ENCODE results near the gene PRKAR2B. TPM values are rescaled to one million over a fixed set of nuclear protein-coding genes. Genes with fewer than 3 reads are reported as not detected.
"Not testable (repeated sequence)": the region's sequence is repeated elsewhere in the genome, so short reads cannot be mapped to it uniquely, and the experiment has no call there.

The PRKAR2B gene
- total and polyA plus RNA-seq, 3 experiments from 2014 or later = 0.93 to 1.2 (median 1.1) TPM

DNA sequence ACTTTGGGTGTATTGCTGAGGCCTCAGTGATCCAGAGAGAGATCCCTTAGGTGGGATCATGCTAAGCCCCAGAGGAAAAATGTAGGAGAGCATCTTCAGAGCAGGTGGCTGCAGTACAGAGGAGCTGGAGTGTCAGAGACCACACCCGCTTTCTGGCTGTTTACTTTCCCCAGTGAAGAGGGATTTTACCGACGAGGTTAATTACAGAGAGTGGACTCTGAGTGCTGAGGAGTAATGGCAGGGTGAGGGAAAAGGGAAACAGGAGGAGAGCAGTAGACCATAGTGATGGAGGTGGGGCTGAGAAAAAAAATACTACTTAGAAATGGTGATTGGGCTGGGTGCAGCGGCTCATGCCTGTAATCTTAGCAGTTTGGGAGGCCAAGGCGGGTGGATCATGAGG, 81.0 kb downstream of the PRKAR2B start:
- H3K9me3 ChIP-seq (ENCODE audit: low read length) = no peaks in the 10 kb centered on the region
- H3K27me3 Mint-ChIP-seq = no peaks in the 10 kb centered on the region
- H3K4me1 Mint-ChIP-seq = peaks cover 17 to 21% (median 19%) of the 10 kb centered on the region in 3 donors
- POLR2A ChIA-PET = interaction anchor here (1.8 kb wide), 1 partner anchor 43 kb away, joined by 28 read pairs; the partner anchor contains the start of gene HBP1
- no peak for DNase-seq
- peak overlapping the region; percentile 71 to 94 (median 82) for H3K4me3 Mint-ChIP-seq
- H3K36me3 Mint-ChIP-seq = peaks cover 0 to 2% (median 0%) of the 10 kb centered on the region in 3 donors
- no peak overlapping the region for H3K4me3 ChIP-seq (ENCODE audit: low read length)
- CTCF ChIA-PET = no interaction called here
- no peak overlapping the region for H3K27ac ChIP-seq (ENCODE audit: low read depth, low read length)
- no peaks in the 10 kb centered on the region for H3K27me3 ChIP-seq (ENCODE audit: insufficient read depth, low read length, poor library complexity, severe bottlenecking)
- H3K4me1 ChIP-seq (ENCODE audit: insufficient read depth, low read length) = peaks cover 15% of the 10 kb centered on the region
- no peaks in the 10 kb centered on the region for H3K9me3 Mint-ChIP-seq
- H3K27ac Mint-ChIP-seq = peak overlapping the region; percentile 81 to 93 (median 88)
- H3K36me3 ChIP-seq (ENCODE audit: insufficient read depth, low read length) = no peaks in the 10 kb centered on the region

DNA sequence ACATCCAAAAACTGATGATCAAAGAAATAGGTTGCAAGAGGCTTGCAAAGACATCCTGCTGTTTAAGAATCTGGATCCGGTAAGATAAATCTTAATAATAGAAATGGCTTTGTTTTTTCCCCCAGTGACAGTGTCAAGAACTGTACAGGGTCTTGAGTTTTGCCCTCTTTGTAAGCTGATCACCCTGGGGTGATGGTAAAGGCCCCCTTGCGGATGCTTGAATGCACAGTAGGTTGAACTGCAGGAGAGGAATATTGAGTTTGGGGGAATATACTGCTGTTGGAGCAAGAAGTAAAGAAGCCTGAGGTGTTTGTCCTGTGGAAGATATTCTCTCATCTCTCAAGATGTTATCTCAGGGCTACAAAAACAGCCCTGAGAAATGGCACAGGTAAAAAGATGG, 83.7 kb downstream of the PRKAR2B start:
- H3K9me3 Mint-ChIP-seq = no peaks in the 10 kb centered on the region
- Histone ChIP-seq H3K4me1 (ENCODE audit: insufficient read depth, low read length) (peaks cover 15% of the 10 kb centered on the region), H3K36me3 (ENCODE audit: insufficient read depth, low read length) (no peaks in the 10 kb centered on the region), H3K9me3 (ENCODE audit: low read length) (no peaks in the 10 kb centered on the region), H3K4me3 (ENCODE audit: low read length) (no peak overlapping the region), H3K27ac (ENCODE audit: low read depth, low read length) (no peak overlapping the region), H3K27me3 (ENCODE audit: insufficient read depth, low read length, poor library complexity, severe bottlenecking) (no peaks in the 10 kb centered on the region)
- CTCF ChIA-PET = no interaction called here
- peaks cover 17 to 21% (median 19%) of the 10 kb centered on the region in 3 donors for H3K4me1 Mint-ChIP-seq
- DNase-seq = no peak
- POLR2A ChIA-PET = no interaction called here
- H3K27me3 Mint-ChIP-seq = no peaks in the 10 kb centered on the region
- H3K36me3 Mint-ChIP-seq = peaks cover 0 to 2% (median 0%) of the 10 kb centered on the region in 3 donors
- H3K4me3 Mint-ChIP-seq = no peak overlapping the region
- peak overlapping the region in 3 of 8 donors; percentile 8 to 61 (median 43) for H3K27ac Mint-ChIP-seq

GRCh38 chr7:107128748-107129147, 84.2 kb downstream of the PRKAR2B start:
- ChIA-PET POLR2A (no interaction called here), CTCF (no interaction called here)
- no peaks in the 10 kb centered on the region for H3K36me3 ChIP-seq (ENCODE audit: insufficient read depth, low read length)
- H3K4me3 Mint-ChIP-seq = no peak overlapping the region
- H3K4me3 ChIP-seq (ENCODE audit: low read length) = no peak overlapping the region
- no peaks in the 10 kb centered on the region for H3K9me3 Mint-ChIP-seq
- H3K9me3 ChIP-seq (ENCODE audit: low read length) = no peaks in the 10 kb centered on the region
- H3K36me3 Mint-ChIP-seq = peaks cover 0 to 2% (median 0%) of the 10 kb centered on the region in 3 donors
- DNase-seq = no peak
- no peaks in the 10 kb centered on the region for H3K27me3 Mint-ChIP-seq
- peak overlapping the region in 2 of 8 donors; percentile 43 to 59 for H3K27ac Mint-ChIP-seq
- peaks cover 17 to 21% (median 19%) of the 10 kb centered on the region in 3 donors for H3K4me1 Mint-ChIP-seq
- H3K27me3 ChIP-seq (ENCODE audit: insufficient read depth, low read length, poor library complexity, severe bottlenecking) = no peaks in the 10 kb centered on the region
- no peak overlapping the region for H3K27ac ChIP-seq (ENCODE audit: low read depth, low read length)
- H3K4me1 ChIP-seq (ENCODE audit: insufficient read depth, low read length) = peaks cover 15% of the 10 kb centered on the region

- peaks cover 0 to 2% (median 0%) of the 10 kb centered on the region in 3 donors for H3K36me3 Mint-ChIP-seq
- H3K4me1 ChIP-seq (ENCODE audit: insufficient read depth, low read length) = peaks cover 12% of the 10 kb centered on the region
- ChIA-PET CTCF (interaction anchor here (0.6 to 1.3 kb wide), 3 partner anchors 18 to 38 kb away, joined by 3 to 5 read pairs (median 3); no protein-coding TSS in a partner anchor), POLR2A (no interaction called here)
- H3K27me3 Mint-ChIP-seq = no peaks in the 10 kb centered on the region
- H3K27me3 ChIP-seq (ENCODE audit: insufficient read depth, low read length, poor library complexity, severe bottlenecking) = no peaks in the 10 kb centered on the region
- no peak for DNase-seq
- H3K4me1 Mint-ChIP-seq = peaks cover 12 to 14% (median 14%) of the 10 kb centered on the region in 3 donors
- no peak overlapping the region for H3K27ac Mint-ChIP-seq
- H3K9me3 ChIP-seq (ENCODE audit: low read length) = no peaks in the 10 kb centered on the region
- H3K4me3 ChIP-seq (ENCODE audit: low read length) = no peak overlapping the region
- H3K36me3 ChIP-seq (ENCODE audit: insufficient read depth, low read length) = no peaks in the 10 kb centered on the region
- no peak overlapping the region for H3K4me3 Mint-ChIP-seq
- H3K27ac ChIP-seq (ENCODE audit: low read depth, low read length) = no peak overlapping the region
- no peaks in the 10 kb centered on the region for H3K9me3 Mint-ChIP-seq
Observed at GRCh38 chr7:107130487-107131220, 86.1 kb downstream of the PRKAR2B start.

DNA sequence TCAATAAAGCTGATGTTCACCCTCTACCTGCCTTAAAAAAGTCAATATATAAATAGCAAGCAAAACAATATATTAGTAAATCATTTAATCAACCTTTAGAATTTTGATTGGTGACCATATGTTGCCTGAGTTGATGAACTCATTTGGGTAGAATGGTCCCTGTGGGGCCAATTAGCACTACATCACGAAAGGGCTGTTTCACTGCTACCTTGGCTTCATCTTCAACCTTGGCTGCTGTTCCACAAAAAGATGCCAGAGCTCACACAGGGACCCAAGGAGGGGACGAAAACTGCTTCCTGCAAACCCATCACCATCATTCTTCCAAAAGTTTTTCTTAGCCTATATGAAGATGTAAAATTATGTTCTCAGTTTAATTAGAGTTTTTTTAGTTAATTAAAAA, 88.9 kb downstream of the PRKAR2B start:
- Histone ChIP-seq H3K4me1 (ENCODE audit: insufficient read depth, low read length) (no peaks in the 10 kb centered on the region), H3K4me3 (ENCODE audit: low read length) (no peak overlapping the region), H3K27me3 (ENCODE audit: insufficient read depth, low read length, poor library complexity, severe bottlenecking) (no peaks in the 10 kb centered on the region), H3K27ac (ENCODE audit: low read depth, low read length) (no peak overlapping the region), H3K36me3 (ENCODE audit: insufficient read depth, low read length) (no peaks in the 10 kb centered on the region), H3K9me3 (ENCODE audit: low read length) (no peaks in the 10 kb centered on the region)
- H3K4me3 Mint-ChIP-seq = no peak overlapping the region
- H3K9me3 Mint-ChIP-seq = no peaks in the 10 kb centered on the region
- no peaks in the 10 kb centered on the region for H3K27me3 Mint-ChIP-seq
- no peaks in the 10 kb centered on the region for H3K36me3 Mint-ChIP-seq
- no peak for DNase-seq
- CTCF ChIA-PET = no interaction called here
- POLR2A ChIA-PET = no interaction called here
- no peak overlapping the region for H3K27ac Mint-ChIP-seq
- H3K4me1 Mint-ChIP-seq = no peaks in the 10 kb centered on the region

DNA sequence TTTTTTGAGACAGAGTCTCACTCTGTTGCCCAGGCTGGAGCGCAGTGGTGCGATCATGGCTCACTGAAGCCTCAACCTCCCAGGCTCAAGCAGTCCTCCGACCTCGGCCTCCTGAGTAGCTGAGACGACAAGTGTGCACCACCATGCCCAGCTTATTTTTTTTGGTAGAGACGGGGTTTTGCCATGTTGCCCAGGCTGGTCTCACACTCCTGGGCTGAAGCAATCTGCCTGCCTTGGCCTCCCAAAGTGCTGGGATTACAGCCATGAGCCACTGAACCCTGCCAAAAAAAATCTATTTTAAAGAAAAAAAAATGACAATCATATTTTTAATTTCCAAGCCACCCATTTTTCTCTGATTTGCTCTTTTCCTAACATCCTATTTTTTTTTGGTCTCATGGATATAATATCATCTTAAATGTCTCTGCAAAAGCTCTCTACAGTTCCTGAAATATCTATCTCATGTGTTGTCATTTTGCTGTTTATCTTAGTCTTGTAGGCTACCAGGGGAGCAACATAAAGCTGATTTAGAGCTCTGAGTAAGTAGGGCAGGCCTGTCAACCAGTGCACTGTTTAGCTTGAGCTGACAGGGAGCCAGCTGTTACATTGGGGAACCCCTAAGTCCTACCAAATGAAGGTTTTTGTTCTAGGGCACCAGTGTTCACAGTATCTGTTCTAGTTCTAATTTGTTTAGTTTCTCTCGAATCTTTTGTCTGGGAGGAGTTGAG, 94.4 kb downstream of the PRKAR2B start:
- no peaks in the 10 kb centered on the region for H3K36me3 Mint-ChIP-seq
- no peaks in the 10 kb centered on the region for H3K9me3 Mint-ChIP-seq
- no peak overlapping the region for H3K4me3 Mint-ChIP-seq
- ChIA-PET POLR2A (no interaction called here), CTCF (interaction anchor here (1.3 kb wide), 1 partner anchor 11 kb away, joined by 4 read pairs; no protein-coding TSS in a partner anchor)
- DNase-seq = no peak
- H3K36me3 ChIP-seq (ENCODE audit: insufficient read depth, low read length) = no peaks in the 10 kb centered on the region
- H3K27ac Mint-ChIP-seq = no peak overlapping the region
- H3K27ac ChIP-seq (ENCODE audit: low read depth, low read length) = no peak overlapping the region
- H3K4me3 ChIP-seq (ENCODE audit: low read length) = no peak overlapping the region
- H3K4me1 ChIP-seq (ENCODE audit: insufficient read depth, low read length) = no peaks in the 10 kb centered on the region
- H3K9me3 ChIP-seq (ENCODE audit: low read length) = no peaks in the 10 kb centered on the region
- no peaks in the 10 kb centered on the region for H3K27me3 ChIP-seq (ENCODE audit: insufficient read depth, low read length, poor library complexity, severe bottlenecking)
- H3K27me3 Mint-ChIP-seq = no peaks in the 10 kb centered on the region
- H3K4me1 Mint-ChIP-seq = no peaks in the 10 kb centered on the region

- CTCF ChIA-PET, H3K4me1 Mint-ChIP-seq: not testable (repeated sequence)
Observed at GRCh38 chr7:107143875-107144274, 99.4 kb downstream of the PRKAR2B start.

GRCh38 chr7:107145067-107145838, 100.7 kb downstream of the PRKAR2B start:
- POLR2A ChIA-PET = no interaction called here
- H3K9me3 ChIP-seq (ENCODE audit: low read length) = no peaks in the 10 kb centered on the region
- H3K36me3 ChIP-seq (ENCODE audit: insufficient read depth, low read length) = no peaks in the 10 kb centered on the region
- CTCF ChIA-PET = no interaction called here
- no peak overlapping the region for H3K27ac ChIP-seq (ENCODE audit: low read depth, low read length)
- no peaks in the 10 kb centered on the region for H3K9me3 Mint-ChIP-seq
- H3K27me3 ChIP-seq (ENCODE audit: insufficient read depth, low read length, poor library complexity, severe bottlenecking) = no peaks in the 10 kb centered on the region
- H3K27me3 Mint-ChIP-seq = no peaks in the 10 kb centered on the region
- no peak for DNase-seq
- H3K4me3 Mint-ChIP-seq = no peak overlapping the region
- no peak overlapping the region for H3K4me3 ChIP-seq (ENCODE audit: low read length)
- H3K36me3 Mint-ChIP-seq = no peaks in the 10 kb centered on the region
- no peaks in the 10 kb centered on the region for H3K4me1 ChIP-seq (ENCODE audit: insufficient read depth, low read length)
- peaks cover 0 to 9% (median 2%) of the 10 kb centered on the region in 3 donors for H3K4me1 Mint-ChIP-seq
- no peak overlapping the region for H3K27ac Mint-ChIP-seq

More at GRCh38 chr7:107143875-107144274, 99.4 kb downstream of the PRKAR2B start:
- H3K36me3 ChIP-seq (ENCODE audit: insufficient read depth, low read length); H3K36me3 Mint-ChIP-seq; H3K27ac ChIP-seq (ENCODE audit: low read depth, low read length); DNase-seq; H3K4me3 ChIP-seq (ENCODE audit: low read length); H3K9me3 ChIP-seq (ENCODE audit: low read length); H3K27me3 Mint-ChIP-seq; H3K4me1 ChIP-seq (ENCODE audit: insufficient read depth, low read length); H3K4me3 Mint-ChIP-seq; H3K27ac Mint-ChIP-seq; POLR2A ChIA-PET; H3K27me3 ChIP-seq (ENCODE audit: insufficient read depth, low read length, poor library complexity, severe bottlenecking); H3K9me3 Mint-ChIP-seq: not testable (repeated sequence)

Measured in CD8-positive, alpha-beta memory T cell (primary cell).